Duodenal mucosa (tissue), 2 donors: ENCODE measurements around the gene TMEM17.
"Not testable (repeated sequence)": the region's sequence is repeated elsewhere in the genome, so short reads cannot be mapped to it uniquely, and the experiment has no call there.

ENCODE experiments used
- H3K27ac ChIP-seq: one replicate; pipeline ENCODE4 v1.7.0; 2013; ENCODE audit warnings: low read depth, low read length
- H3K27me3 ChIP-seq, 2 donors: one replicate each; pipeline ENCODE4 v1.7.0; 2013; ENCODE audit warnings: low read length in 2 of 2, control low read depth in 1 of 2; ENCODE audit not compliant: insufficient read depth in 2 of 2, control insufficient read depth in 1 of 2
- H3K36me3 ChIP-seq, 2 donors: one replicate each; pipeline ENCODE4 v1.7.0; 2013; ENCODE audit warnings: low read length in 2 of 2, control low read depth in 1 of 2; ENCODE audit not compliant: insufficient read depth in 2 of 2, control insufficient read depth in 1 of 2
- H3K4me1 ChIP-seq, 2 donors: one replicate each; pipeline ENCODE4 v1.7.0; 2013; ENCODE audit warnings: low read length in 2 of 2, control low read depth in 1 of 2; ENCODE audit not compliant: insufficient read depth in 2 of 2, control insufficient read depth in 1 of 2
- H3K4me3 ChIP-seq, 2 donors: one replicate each; pipeline ENCODE4 v1.7.0; 2013; ENCODE audit warnings: low read length in 2 of 2, low read depth in 1 of 2
- H3K9ac ChIP-seq, 2 donors: one replicate each; pipeline ENCODE4 v1.7.0; 2013; ENCODE audit warnings: low read length in 2 of 2, low read depth in 1 of 2
- H3K9me3 ChIP-seq, 2 donors: one replicate each; pipeline ENCODE4 v1.7.0; 2013; ENCODE audit warnings: low read length in 2 of 2, control low read depth in 1 of 2; ENCODE audit not compliant: control insufficient read depth in 1 of 2

TMEM17 gene

GRCh38 chr2:62536873-62537547 is 31.0 kb upstream of the TMEM17 start:
- Histone ChIP-seq H3K27ac (no peak overlapping the region), H3K4me1 (peaks cover 20 to 27% of the 10 kb centered on the region in 2 donors), H3K36me3 (no peaks in the 10 kb centered on the region), H3K9me3 (no peaks in the 10 kb centered on the region), H3K4me3 (no peak overlapping the region), H3K9ac (no peak overlapping the region), H3K27me3 (no peaks in the 10 kb centered on the region)

- not testable (repeated sequence) for H3K27me3 ChIP-seq, H3K9ac ChIP-seq, H3K27ac ChIP-seq, H3K4me3 ChIP-seq, H3K36me3 ChIP-seq, H3K9me3 ChIP-seq
- peaks cover 14 to 16% of the 10 kb centered on the region in 2 donors for H3K4me1 ChIP-seq
These were observed 29.5 kb upstream of the TMEM17 start for GRCh38 chr2:62535521-62535920.

GRCh38 chr2:62531594-62531993 is 25.6 kb upstream of the TMEM17 start:
- H3K9me3 ChIP-seq = no peaks in the 10 kb centered on the region

GRCh38 chr2:62529758-62530157 is 23.8 kb upstream of the TMEM17 start:
- Histone ChIP-seq H3K4me1 (peaks cover 4 to 10% of the 10 kb centered on the region in 2 donors), H3K27ac (no peak overlapping the region), H3K36me3 (no peaks in the 10 kb centered on the region), H3K27me3 (no peaks in the 10 kb centered on the region), H3K9me3 (no peaks in the 10 kb centered on the region), H3K9ac (no peak overlapping the region), H3K4me3 (no peak overlapping the region)

More at GRCh38 chr2:62531594-62531993, 25.6 kb upstream of the TMEM17 start:
- H3K27me3 ChIP-seq = no peaks in the 10 kb centered on the region
- H3K36me3 ChIP-seq = no peaks in the 10 kb centered on the region
- no peak overlapping the region for H3K9ac ChIP-seq
- H3K4me1 ChIP-seq = no peaks in the 10 kb centered on the region
- no peak overlapping the region for H3K27ac ChIP-seq
- H3K4me3 ChIP-seq = no peak overlapping the region

- Histone ChIP-seq H3K4me1 (peaks cover 4 to 11% of the 10 kb centered on the region in 2 donors), H3K27ac (no peak overlapping the region), H3K4me3 (no peak overlapping the region), H3K9ac (no peak overlapping the region), H3K36me3 (no peaks in the 10 kb centered on the region), H3K9me3 (no peaks in the 10 kb centered on the region), H3K27me3 (no peaks in the 10 kb centered on the region)
These were observed 21.6 kb upstream of the TMEM17 start for GRCh38 chr2:62527478-62528210.

- Histone ChIP-seq H3K27ac (no peak overlapping the region), H3K36me3 (no peaks in the 10 kb centered on the region), H3K4me1 (peaks cover 4 to 11% of the 10 kb centered on the region in 2 donors), H3K9me3 (no peaks in the 10 kb centered on the region), H3K4me3 (no peak overlapping the region), H3K9ac (no peak overlapping the region), H3K27me3 (no peaks in the 10 kb centered on the region)
These were observed 20.8 kb upstream of the TMEM17 start for GRCh38 chr2:62526531-62527381.

GRCh38 chr2:62525549-62526269 is 19.7 kb upstream of the TMEM17 start:
- H3K4me1 ChIP-seq = peaks cover 4 to 11% of the 10 kb centered on the region in 2 donors
- no peaks in the 10 kb centered on the region for H3K9me3 ChIP-seq
- no peak overlapping the region for H3K9ac ChIP-seq
- H3K36me3 ChIP-seq = no peaks in the 10 kb centered on the region
- H3K4me3 ChIP-seq = no peak overlapping the region
- H3K27me3 ChIP-seq = no peaks in the 10 kb centered on the region
- H3K27ac ChIP-seq = no peak overlapping the region

GRCh38 chr2:62524293-62524941 is 18.4 kb upstream of the TMEM17 start:
- H3K36me3 ChIP-seq = no peaks in the 10 kb centered on the region
- peaks cover 4 to 11% of the 10 kb centered on the region in 2 donors for H3K4me1 ChIP-seq
- H3K27me3 ChIP-seq = no peaks in the 10 kb centered on the region
- H3K4me3 ChIP-seq = no peak overlapping the region
- no peaks in the 10 kb centered on the region for H3K9me3 ChIP-seq
- H3K9ac ChIP-seq = no peak overlapping the region
- H3K27ac ChIP-seq = no peak overlapping the region

GRCh38 chr2:62521061-62521460 is 15.1 kb upstream of the TMEM17 start:
- H3K27ac ChIP-seq, H3K36me3 ChIP-seq, H3K9ac ChIP-seq, H3K4me3 ChIP-seq, H3K4me1 ChIP-seq, H3K9me3 ChIP-seq, H3K27me3 ChIP-seq: not testable (repeated sequence)
